Mucosa of descending colon (tissue), 3 donors: ENCODE measurements around the gene ARHGAP22. TPM values are rescaled to one million over a fixed set of nuclear protein-coding genes. Genes with fewer than 3 reads are reported as not detected.

Experiments
- ATAC-seq: fragments of 200-7000 bp; cut with Tn5 transposase; one replicate; pipeline ENCODE4 v1.9.1; 2020; ENCODE audit warnings: mild to moderate bottlenecking, moderate library complexity
- DNase-seq, 3 donors: peaks; one replicate each; pipeline ENCODE4 v3.0.0-alpha.2; 2020
- H3K36me3 ChIP-seq: fragments of 200-600 bp; one replicate; pipeline ENCODE4 v1.8.0; 2021; ENCODE audit warnings: low read depth, mild to moderate bottlenecking
- H3K4me1 ChIP-seq: fragments of 200-600 bp; one replicate; pipeline ENCODE4 v1.8.0; 2021; ENCODE audit warnings: low read depth, mild to moderate bottlenecking
- H3K4me3 ChIP-seq: fragments of 200-600 bp; one replicate; pipeline ENCODE4 v1.8.0; 2021; ENCODE audit warnings: mild to moderate bottlenecking
- H3K9me3 ChIP-seq: fragments of 200-600 bp; one replicate; pipeline ENCODE4 v1.8.0; 2021; ENCODE audit warnings: mild to moderate bottlenecking
- intact Hi-C, 2 donors: fragments of 100-400 bp; cut with DNase I in 1 of 2; cut with micrococcal nuclease in 1 of 2; formaldehyde crosslinking; loops; one replicate each; pipeline versions ENCODE4 v1.11.0 to v1.11.1; 2022; cut with DNase I, micrococcal nuclease
- total RNA-seq, 3 donors: library from RNA; stranded (reverse); fragmentation: NEBNext Ultra II Directional in 2 of 3; extraction: Animal tissue kit (Norgen Biotek cat#: 25700) in 2 of 3; gene quantifications; one replicate each; pipeline versions ENCODE4 v1.2.1 to v1.2.4, GENCODE V29; 2021 to 2023
- TF ChIP-seq, protein P1 (sequence below): fragments of 200-600 bp; IDR thresholded peaks from one replicate; pipeline ENCODE4 v1.8.0; 2022; ENCODE audit warnings: antibody characterized with exemption, mild to moderate bottlenecking
- donor health status: DM: no; HTN: no; CAD: no; lungs with moderate emphysema.
- donor health status: DM: no; HTN: no; CAD: no.
- donor health status: DM: no; HTN: yes; CAD: no.

The ARHGAP22 gene
- total RNA-seq, 3 donors from 2014 or later, result 0.93 to 5.9 (median 1.3) TPM

GRCh38 chr10:48399056-48399541 is 205.8 kb downstream of the ARHGAP22 start:
- Histone ChIP-seq H3K36me3 (no peaks in the 10 kb centered on the region), H3K4me3 (no peak overlapping the region), H3K4me1 (no peaks in the 10 kb centered on the region), H3K9me3 (no peaks in the 10 kb centered on the region)
- intact Hi-C loops, result no loop called here
- TF ChIP-seq, protein P1, sequence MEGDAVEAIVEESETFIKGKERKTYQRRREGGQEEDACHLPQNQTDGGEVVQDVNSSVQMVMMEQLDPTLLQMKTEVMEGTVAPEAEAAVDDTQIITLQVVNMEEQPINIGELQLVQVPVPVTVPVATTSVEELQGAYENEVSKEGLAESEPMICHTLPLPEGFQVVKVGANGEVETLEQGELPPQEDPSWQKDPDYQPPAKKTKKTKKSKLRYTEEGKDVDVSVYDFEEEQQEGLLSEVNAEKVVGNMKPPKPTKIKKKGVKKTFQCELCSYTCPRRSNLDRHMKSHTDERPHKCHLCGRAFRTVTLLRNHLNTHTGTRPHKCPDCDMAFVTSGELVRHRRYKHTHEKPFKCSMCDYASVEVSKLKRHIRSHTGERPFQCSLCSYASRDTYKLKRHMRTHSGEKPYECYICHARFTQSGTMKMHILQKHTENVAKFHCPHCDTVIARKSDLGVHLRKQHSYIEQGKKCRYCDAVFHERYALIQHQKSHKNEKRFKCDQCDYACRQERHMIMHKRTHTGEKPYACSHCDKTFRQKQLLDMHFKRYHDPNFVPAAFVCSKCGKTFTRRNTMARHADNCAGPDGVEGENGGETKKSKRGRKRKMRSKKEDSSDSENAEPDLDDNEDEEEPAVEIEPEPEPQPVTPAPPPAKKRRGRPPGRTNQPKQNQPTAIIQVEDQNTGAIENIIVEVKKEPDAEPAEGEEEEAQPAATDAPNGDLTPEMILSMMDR, result no peak
- ATAC-seq (no peak), DNase-seq (no peak)

DNA sequence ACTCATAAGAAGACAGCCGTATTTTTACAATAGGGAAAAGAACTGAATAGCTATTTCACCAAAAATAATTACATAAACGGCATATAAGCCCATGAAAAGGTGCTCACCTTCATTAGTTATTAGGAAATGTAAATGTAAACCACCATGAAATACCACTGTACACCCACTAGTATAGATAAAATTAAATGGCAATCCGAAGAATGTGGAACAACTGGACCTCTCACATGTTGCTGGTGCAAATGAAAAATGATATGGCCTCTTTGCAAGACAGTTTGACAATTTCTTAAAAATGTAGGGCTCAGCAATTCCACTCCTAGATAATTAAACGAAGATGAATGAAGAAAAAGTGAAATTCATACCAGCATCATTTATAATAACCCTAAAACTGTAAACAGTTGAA is 206.6 kb downstream of the ARHGAP22 start:
- intact Hi-C loops, result no loop called here
- no peaks in the 10 kb centered on the region for H3K9me3 ChIP-seq
- ATAC-seq (no peak), DNase-seq (no peak)
- no peaks in the 10 kb centered on the region for H3K36me3 ChIP-seq
- H3K4me3 ChIP-seq, result no peak overlapping the region
- H3K4me1 ChIP-seq, result no peaks in the 10 kb centered on the region
- TF ChIP-seq, protein P1, result no peak

Other genes starting within 250 kb of the ARHGAP22 start
- 1 to 10 TPM; 2.1 to 3.3 (median 2.2) TPM for gene WDFY4, start 79.8 kb upstream of the ARHGAP22 start, total RNA-seq